HCEC 1CT (cell line): ENCODE data around the gene DRD2.

Experiments
- DNase-seq: peaks from one replicate; pipeline ENCODE4 v3.0.0-alpha.2; 2017

The DRD2 gene

DNA sequence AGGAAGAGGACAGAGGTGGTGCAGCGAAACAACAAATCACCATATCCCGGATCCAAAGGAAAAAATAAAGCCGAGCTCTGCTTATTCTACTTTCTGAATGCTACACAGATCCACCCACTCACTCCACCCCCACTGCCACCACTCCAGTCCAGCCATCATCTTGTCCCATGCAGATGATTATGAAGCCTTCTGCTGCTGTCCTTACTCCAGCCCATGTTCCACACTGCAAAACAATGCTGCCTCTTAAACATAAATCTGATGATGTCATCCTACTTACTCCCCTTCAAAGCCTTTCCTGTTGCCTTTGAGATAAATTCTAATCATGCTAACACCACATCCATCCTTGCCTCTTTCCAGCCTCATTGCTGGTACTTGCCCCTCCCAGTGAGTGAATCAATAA lies 6.5 kb upstream of the DRD2 start:
- DNase-seq = no peak

DNA sequence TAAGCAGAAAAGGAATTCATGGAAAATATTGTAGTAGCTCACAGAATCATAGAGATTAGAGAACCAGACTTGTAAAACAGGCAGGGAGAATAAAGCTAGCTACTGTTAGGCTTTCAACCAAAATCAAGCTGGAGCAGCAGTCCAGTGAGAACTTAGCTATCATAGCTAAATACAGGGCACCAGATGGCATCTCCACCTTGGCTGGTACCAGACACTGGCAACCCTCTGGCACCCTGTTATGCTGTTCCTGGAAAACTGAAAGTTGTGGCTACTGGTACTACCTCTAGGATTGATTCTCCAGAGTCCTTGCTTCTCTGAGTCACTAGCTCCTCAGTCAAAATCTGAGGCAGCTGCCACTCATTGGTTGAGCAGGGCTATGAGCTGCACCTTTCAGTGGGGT lies 6.0 kb upstream of the DRD2 start:
- DNase-seq = no peak

DNA sequence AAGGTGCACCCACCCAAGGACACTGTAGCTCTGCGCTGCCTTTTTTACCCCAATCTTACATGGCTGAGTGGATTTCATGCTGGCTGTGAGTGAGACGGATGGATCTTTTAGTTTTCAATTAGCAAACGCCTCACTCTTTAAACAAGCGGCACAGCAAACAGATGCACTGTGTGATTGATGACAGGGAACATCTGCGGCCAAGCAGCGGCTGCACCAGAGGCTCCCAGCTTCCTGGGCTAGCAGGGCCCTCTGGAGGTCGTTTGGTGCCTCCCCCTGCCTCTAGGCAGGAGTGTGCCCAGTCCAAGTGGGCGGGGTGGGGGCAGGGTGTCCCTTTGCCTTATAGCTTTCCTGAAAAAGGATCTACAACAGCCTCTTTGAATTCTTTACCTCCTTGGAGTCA lies 2.1 kb upstream of the DRD2 start:
- no peak for DNase-seq

DNA sequence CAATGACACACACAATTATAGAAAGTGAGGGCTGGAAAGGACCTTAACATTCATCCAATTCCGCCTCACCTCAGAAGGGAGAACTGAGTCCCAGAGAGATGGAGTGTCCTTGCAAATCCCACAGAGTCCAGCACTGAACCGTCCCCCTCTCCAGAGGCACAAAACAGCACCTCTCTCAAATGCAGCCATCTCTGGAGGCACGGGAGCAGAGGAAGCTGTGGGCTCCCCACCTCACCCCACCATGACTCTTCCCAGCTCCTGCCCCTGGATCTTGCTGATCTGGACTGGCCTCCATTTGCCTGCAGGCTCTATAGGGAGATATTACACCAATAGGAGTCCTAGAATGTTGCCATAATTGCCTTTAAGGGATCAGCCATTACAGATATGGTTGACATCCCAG lies 1.4 kb upstream of the DRD2 start:
- no peak for DNase-seq

DNA sequence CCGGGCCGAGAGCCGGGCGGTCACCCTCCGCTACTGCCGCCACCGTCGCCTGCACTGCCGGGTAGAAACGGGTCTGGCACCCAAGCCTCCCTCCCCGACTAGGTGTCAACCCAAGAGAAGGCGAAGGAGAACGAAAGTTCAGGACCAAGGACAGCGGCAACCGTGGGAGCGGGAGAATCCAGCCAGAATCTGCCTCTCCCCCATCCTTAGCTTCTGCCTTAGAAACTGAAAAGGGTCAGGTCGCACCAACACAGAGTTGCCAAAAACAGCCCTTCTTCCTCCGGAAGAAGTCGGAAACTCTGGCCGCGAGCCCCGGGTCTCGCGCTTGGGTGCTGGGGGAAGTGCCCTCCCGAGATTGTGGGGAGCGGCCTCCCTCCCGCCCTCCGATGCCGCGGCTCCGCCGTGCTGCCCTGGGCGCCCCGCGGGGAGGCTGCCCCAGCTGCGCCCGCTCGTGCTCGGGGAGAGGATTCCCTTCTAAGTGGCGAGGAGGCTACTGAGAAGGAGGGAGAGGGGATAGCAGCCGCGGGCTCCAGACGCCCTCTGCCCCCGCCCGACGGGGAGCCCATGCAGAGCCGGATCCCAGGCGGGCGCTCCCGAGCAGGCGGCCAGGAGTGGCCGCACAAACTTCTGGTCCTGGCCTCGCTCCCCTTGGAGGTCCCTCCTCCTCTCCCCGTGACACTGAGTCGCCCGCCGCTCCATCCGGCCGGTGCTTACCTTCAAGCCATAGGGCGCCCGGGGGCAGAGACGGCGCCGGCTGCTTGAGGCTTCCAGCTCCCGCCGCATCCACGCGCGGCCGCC lies 637 bp downstream of the DRD2 start:
- peak; percentile 11 for DNase-seq

DNA sequence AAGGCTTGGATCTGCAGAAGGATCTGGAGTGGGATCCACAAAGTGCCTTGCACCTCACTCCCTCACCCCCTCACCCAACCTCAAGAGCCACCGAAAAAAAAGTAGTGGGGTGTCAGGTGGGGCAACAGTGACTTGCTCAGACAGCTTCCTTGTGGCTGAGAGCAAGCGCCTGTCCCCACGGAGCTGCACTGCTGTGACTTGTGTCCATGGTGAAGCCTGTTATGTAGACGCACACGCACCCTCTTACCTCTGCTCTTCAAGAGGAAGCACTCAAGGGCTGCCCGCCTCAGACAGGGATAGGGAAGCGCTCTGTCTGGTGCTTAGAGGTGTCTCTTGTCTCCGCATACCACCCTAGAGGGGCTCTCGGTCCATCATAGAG lies 1.2 kb downstream of the DRD2 start:
- DNase-seq = no peak

DNA sequence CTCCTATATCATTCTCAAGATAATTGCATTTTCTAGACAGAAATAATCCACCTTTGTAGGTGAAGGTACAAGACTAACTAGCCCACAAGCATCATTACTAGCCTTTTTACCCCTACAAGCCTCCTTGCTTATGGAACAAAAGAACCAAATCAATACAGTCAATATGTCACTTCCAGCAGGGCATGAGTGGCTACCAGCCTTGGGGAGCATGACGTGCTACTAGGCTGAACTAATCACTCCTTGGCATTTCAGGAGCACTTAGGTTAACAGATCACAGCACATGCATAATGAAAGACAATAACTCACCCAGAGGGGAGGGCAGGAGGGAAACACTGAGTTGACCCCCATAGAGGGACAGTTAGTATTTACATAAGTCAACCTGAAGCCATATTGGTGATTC lies 2.7 kb downstream of the DRD2 start:
- DNase-seq = no peak

DNA sequence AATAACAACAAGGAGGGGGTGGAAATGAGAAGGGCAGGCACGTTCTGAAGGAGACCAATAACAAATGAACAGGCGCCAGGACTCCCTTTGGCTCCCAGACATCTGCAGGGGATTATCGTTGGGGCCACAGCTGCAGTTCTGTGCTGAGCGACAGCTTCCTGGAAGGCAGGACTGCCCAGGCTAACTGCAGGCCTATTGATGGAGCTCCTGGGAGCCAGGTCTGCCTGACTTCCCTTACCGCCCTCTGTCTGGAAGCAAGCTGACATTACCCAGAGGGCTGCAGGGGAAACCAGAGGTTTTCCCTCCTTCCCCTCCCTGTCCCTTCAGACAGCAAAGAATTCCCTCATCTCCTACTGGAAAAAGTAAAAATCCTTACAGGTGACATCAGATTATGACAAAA lies 5.0 kb downstream of the DRD2 start:
- DNase-seq = no peak

DNA sequence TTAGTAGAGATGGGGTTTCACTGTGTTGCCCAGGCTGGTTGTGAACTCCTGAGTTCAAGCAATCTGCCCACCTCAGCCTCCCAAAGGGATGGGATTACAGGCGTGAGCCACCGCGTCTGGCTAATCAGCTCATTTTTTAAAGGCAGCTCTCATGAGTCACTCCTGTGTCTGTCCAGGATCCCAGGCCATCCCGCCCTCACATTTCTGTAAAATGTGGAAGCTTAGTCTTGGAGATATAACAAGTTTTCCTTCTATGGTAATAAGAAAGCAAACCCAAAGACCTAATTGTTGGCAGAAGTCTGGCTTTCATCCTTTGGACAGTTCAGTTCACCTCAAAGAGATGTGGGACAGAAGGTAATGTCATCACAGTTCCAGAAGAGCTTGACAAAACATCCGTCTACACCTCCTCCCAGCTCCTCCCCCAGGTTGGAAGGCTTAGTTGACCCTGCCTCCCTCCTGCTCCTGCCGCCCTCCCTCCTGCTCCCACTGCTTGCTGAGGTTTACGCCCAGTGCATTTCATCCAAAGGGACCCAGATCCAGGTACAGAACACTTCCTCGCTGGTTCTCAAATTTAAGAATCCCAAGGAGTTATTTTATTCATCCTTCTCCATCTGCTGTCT lies 6.4 kb downstream of the DRD2 start:
- DNase-seq = no peak

DNA sequence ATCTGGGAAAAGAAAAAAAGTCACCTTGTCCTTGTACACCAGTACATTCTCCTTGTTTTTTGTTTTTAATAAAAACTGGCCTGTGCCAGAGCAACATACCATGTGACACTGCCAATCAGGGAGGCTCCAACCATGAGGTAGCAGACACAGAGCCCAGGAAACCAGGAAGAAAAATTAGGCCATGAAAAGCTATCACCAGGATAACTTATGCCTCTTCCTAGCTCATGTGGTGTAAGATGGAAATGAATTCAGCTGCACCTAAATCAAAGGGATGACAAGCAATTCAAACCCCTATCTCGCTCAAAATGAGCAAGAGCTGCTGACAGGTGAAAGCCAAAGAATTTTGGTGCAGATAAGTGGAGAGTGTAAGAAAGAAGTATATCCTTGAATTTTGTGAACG lies 7.7 kb downstream of the DRD2 start:
- DNase-seq = no peak

DNA sequence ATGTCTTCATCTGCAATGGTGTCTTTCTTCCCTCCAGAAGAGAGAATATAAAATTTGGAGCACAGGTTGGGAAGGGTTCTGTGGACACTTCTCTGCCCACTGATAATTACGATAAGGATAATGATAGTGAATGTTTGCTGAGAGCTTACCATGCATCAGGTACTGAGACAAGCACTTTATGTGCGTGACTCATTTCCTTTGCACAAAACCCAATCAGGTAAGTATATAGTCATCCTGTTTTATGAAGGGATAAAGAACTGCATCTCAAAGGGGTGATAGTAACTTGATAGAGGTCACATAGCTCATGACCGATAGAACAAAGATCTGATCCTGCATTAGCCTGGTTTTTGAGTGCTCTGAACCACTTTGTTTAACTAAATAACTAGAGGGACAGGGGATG lies 9.4 kb downstream of the DRD2 start:
- DNase-seq = no peak

DNA sequence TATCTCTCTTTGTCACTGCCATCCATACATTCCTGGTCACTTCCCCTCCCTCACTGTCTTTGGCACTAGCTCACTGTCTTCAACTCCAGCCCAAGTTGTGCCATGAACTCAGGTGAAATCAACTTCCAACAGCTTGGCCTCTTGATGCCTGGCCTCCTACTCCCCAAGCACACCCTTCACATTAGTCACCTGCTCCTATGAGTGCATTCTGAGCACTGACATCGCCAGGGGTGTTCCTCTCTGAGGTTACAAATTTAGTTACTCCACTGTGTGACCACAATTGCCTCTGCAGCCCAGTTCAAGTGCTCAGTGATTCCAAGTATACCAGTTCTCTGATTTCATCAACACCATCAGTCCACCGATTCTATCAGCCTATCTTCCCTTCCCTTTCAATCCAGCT lies 10.8 kb downstream of the DRD2 start:
- no peak for DNase-seq

DNA sequence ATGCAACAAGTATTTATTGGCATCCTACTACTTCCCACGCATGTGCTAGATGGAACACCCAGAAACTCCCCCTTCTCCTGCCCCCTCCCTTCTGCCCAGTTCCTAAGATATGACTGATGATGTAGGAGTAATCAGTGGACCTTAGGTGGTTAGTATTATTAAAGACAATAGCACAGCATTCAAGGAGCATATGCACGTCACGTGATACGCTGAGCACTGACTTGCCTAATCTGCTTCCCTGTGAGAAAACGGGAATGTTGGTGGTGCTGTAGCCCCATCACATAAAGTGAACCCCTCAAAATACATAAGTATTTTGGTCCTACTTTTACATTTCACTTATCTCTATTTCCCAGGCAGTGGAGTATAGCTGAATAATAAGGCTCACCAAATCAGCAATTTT lies 12.4 kb downstream of the DRD2 start:
- DNase-seq = no peak

DNA sequence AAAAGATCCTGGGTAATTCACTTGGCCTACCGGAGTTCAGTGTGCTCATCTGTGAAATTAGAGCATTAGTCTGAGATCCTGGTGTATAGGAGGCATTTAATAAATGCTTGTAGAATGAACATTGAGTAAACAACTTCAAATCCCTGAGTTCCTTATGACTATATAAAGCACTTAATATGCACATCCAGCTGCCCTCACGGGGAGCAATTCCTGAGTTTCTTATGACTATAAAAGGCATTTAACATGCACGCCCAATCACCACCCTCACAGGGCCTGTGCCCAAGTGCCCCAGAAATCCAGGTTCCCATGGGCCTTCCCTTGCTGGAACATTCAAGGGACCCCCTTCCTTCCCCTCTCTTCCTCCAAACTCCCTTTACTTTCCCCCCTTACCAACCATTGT lies 13.6 kb downstream of the DRD2 start:
- DNase-seq = no peak

DNA sequence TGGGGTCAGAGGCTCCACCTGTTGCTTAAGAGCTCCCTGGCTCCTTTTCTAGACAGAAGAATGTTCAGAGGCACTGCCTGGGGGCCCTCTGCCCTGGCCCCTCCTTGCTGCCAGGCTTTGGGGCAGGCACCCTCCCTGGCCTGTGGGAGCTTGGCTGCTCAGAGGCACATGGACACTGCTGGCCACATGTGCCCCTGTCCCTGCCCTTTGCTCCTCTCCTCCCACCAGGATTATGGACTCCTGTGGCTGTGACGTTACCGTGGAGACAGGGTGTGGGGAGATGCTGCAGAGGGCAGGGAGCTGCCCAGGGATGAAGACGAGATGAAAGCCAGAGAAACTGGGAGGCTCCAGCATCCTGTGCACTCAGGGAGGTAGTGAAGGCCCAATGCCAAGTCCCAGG lies 14.7 kb downstream of the DRD2 start:
- DNase-seq = no peak

DNA sequence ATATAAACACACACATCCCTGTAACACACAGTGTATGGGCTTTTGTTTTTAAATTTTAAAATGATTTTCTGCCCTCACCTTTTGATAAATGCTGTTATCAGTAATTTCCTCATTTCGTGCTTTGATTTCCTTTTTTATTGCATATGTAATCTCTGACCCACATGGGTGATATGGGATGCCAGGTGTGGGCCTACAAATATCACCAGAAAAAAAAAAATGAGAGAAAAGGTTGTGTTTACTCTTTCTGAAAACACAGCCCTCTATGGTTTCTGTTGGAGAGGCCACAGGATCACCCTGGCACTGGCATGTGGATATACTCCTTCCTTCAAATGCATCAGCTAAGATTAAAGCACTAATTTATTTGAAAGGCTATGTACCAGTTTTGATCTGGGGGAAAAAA lies 17.0 kb downstream of the DRD2 start:
- DNase-seq = no peak

DNA sequence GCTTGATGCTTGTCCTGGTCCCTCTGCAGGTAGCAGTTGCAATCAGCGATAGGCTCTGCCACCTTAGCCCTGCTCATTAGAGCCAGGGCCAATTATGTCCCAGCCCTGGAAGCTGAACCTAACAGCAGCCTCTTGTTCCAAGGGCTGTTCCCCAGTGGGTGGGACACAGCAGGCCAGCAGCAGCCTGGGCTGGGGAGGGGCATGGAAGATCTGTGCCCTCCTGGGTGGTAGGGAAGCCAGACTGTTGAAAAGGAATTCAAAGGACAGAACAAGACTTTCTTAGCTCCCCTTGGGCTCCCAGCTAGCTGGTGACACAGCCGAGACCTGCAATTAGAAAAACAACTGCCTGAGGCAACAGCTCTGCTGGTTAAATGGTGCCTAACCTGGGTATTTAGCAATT lies 17.4 kb downstream of the DRD2 start:
- no peak for DNase-seq

DNA sequence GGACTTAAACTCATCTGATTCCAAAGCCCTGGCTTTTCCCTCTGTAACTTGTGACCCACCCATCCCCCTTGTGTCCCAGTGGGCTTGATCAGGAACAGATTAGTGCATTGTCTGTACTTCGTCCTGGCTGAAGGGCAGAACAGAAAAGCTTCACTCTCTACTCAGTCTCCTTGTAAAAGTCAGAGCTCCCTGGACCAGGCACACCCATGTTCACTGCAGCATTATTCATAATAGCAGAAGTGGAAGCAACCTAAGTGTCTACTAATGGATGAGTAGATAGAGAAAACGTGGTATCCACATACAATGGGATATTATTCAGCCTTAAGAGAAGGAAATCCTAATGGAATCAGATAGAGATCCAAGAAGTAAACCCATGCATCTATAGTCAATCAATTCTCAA lies 20.7 kb downstream of the DRD2 start:
- no peak for DNase-seq

DNA sequence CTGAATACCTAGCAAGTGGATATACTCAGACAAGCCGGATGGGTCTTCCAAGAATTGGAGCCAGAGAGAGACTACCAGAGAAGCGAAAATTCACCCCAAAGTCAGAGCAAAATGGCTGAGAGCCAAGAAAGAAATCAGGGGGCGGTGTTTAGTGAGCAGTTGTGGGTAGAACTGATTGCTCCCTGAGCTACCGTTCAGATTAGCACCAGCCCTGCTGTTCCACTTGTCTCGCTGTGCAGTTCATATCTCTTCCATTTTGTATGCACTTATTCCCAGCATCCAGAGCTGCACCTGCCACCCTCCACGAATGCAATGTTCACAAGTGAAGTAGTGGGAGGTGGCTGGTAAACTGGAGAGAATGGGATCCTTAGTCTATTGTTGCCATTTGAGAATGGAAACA lies 25.5 kb downstream of the DRD2 start:
- no peak for DNase-seq

DNA sequence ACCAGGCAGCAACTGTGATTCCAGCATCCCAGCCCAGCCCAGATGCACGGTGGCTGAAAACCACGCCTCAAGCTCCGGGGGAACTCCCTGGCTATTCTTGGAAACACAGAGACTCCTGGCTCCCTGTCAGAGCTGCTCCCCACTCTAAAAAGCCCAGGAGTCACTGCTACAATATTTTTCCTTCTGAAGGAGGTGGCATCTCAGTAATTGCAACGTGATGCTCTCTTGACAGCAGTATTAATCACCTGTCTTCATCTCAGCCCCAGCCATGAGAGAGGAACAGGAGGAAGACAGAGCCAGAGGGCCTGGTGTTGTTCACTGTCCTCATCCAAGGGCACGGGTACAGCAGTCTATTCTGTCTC lies 26.9 kb downstream of the DRD2 start:
- DNase-seq = no peak

DNA sequence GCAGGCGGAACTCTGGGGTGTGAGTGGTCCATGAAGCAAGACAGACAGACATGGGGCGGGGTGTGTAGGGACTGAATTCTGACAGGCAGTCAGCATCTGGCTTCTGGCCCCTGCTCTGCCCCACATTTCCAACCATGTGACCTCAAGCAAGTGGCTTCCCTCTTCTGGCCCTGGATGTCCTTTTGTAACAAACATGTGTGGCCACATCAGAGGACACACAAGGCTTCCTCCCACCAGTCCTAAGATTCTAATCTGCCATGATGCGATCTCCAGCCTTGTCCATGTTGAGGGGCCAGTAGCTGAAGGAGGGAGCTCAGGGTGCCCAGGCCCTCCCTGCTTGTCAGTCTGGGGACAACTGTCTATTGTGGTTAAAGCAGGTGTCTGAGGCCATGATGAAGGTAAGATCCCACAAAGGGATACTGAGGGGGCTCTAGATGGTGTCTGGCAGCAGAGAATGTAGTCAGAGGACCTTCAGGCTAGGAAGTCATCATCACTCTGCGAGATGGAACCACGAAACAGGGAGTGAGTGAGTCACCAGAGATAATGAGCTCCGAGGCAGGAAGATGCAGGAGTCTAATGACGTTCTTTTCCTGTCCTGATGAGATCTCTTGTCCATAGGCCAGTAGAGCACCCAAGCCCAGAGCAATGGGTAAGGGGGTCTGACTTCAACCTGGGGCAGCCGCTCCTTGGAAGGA lies 27.4 kb downstream of the DRD2 start:
- DNase-seq = peak; percentile 19

DNA sequence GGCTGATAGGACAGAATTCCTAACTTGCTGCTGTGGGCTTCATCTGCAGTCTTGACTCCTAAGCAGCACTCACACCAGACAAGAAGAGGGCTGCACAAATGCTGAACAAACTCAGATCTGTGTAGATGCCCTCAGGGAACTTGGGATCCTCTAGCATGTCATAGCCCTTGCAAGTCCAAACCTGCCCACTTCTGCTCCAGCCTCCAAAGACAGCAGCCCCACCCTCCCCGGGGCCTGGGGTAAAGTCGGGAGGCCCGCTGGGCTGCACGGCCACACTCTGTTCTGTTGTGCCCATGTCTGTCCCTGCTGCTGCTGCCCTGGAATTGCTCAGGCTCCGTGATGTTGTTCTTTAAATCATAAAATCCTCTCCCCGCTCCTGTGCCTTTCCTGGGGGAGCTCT lies 28.3 kb downstream of the DRD2 start:
- no peak for DNase-seq

DNA sequence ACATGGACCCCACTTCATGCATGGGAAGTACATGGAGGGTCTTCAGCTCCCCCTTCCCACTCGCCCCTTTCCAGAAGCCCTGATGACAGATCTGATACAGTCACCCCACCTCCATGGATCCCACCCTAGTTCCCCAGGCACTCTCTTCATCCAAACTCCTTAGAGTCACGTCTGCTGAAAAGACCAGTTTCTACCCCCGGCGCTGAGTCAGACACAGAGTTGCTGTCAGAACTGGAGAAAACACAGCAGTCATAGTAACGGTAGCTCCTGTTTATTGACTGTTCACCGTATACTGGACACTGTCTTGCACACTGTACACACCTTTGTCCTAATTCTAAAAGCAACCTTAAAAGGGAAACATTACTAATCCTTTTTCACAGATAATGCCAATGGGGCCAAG lies 29.1 kb downstream of the DRD2 start:
- DNase-seq = no peak

DNA sequence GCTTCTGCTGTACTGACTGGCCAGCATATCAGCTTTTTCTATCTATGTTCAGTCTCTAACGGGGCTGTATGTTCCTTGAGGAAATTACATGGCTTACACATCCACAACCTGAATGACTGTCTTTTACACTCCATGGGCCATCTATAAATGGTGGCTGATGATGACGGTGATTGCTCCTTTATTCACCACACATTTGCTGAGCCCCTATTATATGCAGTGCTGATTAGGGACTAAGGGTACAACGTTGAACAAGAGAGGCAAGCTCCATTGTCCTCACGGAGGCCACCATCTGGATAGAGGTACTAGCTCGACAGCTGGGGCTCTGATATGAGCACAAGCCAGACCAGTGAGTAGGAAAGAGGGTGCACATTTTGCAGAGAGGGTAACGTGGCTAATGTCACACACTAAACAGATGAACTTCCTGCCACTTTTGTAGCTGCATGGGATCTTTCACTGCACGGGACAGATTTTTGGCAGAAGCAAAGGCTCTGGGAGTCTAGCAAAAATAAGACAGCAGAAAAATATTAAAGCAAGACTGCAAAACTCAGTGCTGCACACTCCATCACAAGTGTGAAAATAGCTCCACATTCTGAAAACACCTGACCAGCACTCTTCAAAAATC lies 30.6 kb downstream of the DRD2 start:
- DNase-seq = no peak
